Transverse colon (tissue), 4 donors: Measurements from ENCODE around the gene MMEL1.

Source experiments
- POLR2A ChIP-seq: fragments of 450-650 bp; IDR thresholded peaks from one replicate; pipeline ENCODE4 v1.6.1; 2016; ENCODE audit warnings: antibody characterized with exemption, mild to moderate bottlenecking, moderate library complexity
- POLR2AphosphoS5 ChIP-seq, 3 donors: sonication (generic); formaldehyde crosslinking; IDR thresholded peaks; one replicate each; pipeline ENCODE4 v1.6.1; 2016; ENCODE audit warnings: antibody characterized with exemption in 3 of 3
- TF ChIP-seq, protein P1 (sequence below), 5 experiments: fragments of 200-600 bp in 3 of 5; fragments of 450-650 bp in 2 of 5; sonication (generic) in 3 of 5; IDR thresholded peaks; 1 replicate in 2 of 5; 2 replicates in 3 of 5; pipeline ENCODE4 v1.5.1; 2016 to 2017; ENCODE audit warnings: antibody characterized with exemption in 5 of 5, inconsistent platforms in 3 of 5, mild to moderate bottlenecking in 2 of 5, moderate library complexity in 1 of 5

DNA sequence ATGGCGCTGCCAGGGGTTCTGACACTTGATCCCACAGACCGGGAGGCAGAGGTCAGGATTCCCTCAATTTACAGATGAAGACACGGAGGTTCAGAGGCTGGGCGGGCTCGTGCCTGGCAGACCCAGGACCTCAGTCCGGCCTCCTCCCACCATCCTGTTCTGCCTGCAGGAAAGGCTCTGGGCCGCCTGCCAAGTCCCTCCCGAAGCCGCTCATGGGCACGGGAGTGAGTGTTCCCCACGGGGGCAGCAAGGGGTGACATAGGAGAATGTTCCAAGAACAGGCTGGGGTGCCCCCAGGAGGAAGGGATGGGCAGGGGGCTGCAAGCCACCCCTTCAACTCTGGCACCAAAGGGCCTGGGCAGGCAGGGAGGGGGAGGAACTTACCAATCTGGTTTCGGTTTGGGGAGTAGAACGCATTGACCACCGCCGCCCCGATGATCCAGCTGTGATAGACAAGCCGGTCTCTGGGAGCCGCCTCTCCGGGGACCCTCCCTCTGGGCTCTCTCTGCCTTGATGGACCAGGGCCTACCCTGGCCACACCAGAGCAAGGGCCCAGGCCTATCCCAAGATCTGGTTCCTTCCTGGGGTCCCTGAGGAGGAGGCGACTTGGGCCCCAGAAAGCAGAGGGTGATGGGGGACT, 38.7 kb downstream of the MMEL1 start:
- TF ChIP-seq, protein P1, sequence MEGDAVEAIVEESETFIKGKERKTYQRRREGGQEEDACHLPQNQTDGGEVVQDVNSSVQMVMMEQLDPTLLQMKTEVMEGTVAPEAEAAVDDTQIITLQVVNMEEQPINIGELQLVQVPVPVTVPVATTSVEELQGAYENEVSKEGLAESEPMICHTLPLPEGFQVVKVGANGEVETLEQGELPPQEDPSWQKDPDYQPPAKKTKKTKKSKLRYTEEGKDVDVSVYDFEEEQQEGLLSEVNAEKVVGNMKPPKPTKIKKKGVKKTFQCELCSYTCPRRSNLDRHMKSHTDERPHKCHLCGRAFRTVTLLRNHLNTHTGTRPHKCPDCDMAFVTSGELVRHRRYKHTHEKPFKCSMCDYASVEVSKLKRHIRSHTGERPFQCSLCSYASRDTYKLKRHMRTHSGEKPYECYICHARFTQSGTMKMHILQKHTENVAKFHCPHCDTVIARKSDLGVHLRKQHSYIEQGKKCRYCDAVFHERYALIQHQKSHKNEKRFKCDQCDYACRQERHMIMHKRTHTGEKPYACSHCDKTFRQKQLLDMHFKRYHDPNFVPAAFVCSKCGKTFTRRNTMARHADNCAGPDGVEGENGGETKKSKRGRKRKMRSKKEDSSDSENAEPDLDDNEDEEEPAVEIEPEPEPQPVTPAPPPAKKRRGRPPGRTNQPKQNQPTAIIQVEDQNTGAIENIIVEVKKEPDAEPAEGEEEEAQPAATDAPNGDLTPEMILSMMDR (IDR thresholded peaks at IDR 0.05) = no peak
- TF ChIP-seq POLR2A (no peak), POLR2AphosphoS5 (IDR thresholded peaks at IDR 0.05) (no peak)
